Body of pancreas (tissue), 4 donors: ENCODE results near the gene MAP3K20. TPM values are rescaled to one million over a fixed set of nuclear protein-coding genes. Genes with fewer than 3 reads are reported as not detected.
A peak's percentile ranks its signal among the peaks of the same experiment; 100 is the strongest.

Experiments
- ATAC-seq: fragments of 150-250 bp; one replicate; pipeline ENCODE4 v1.9.1; 2016
- DNase-seq, 4 donors: peaks; one replicate each; pipeline ENCODE4 v3.0.0-alpha.2; 2019
- H3K27ac ChIP-seq, 4 donors: fragments of 200-600 bp; sonication (generic); 1 replicate in 3 of 4; 2 replicates in 1 of 4; pipeline versions ENCODE4 v1.5.1 to v1.6.1; 2016 to 2019; ENCODE audit warnings: mild to moderate bottlenecking in 1 of 4, mixed read lengths in 1 of 4, moderate library complexity in 1 of 4
- H3K27me3 ChIP-seq, 2 donors: fragments of 200-600 bp; sonication (generic); one replicate each; pipeline ENCODE4 v1.6.0; 2016; ENCODE audit warnings: mild to moderate bottlenecking in 1 of 2
- H3K36me3 ChIP-seq, 2 donors: fragments of 200-600 bp; sonication (generic); replicated peaks in 1 of 2; 2 replicates each; pipeline ENCODE4 v1.5.1; 2016; ENCODE audit warnings: low read depth in 2 of 2; ENCODE audit not compliant: insufficient read depth in 1 of 2
- H3K4me1 ChIP-seq: fragments of 200-600 bp; sonication (generic); one replicate; pipeline ENCODE4 v1.6.0; 2016
- H3K4me3 ChIP-seq, 2 donors: fragments of 200-600 bp; sonication (generic); 1 replicate in 1 of 2; 2 replicates in 1 of 2; pipeline ENCODE4 v1.5.1; 2016 to 2019
- H3K9me3 ChIP-seq, 3 donors: fragments of 200-600 bp; sonication (generic); 1 replicate in 2 of 3; 2 replicates in 1 of 3; pipeline ENCODE4 v1.5.1; 2016
- POLR2A ChIP-seq, 3 donors: fragments of 450-650 bp; IDR thresholded peaks; one replicate each; pipeline ENCODE4 v1.6.1; 2016; ENCODE audit warnings: antibody characterized with exemption in 3 of 3, mild to moderate bottlenecking in 2 of 3
- WGBS, 2 donors: methylation state at CpG; one replicate each; pipeline ENCODE4 v1.1.5; 2017; 5-methylcytosine and 5-hydroxymethylcytosine counted together
- intact Hi-C: fragments of 100-400 bp; cut with DNase I; formaldehyde crosslinking; loops from one replicate; pipeline ENCODE4 v1.15.1; 2023
- total RNA-seq, 2 donors: library from RNA; depleted of rRNA; stranded (reverse); fragments of >200 nt; gene quantifications; one replicate each; pipeline ENCODE4 v1.1.0, GENCODE V29; 2016
- TF ChIP-seq, protein P1 (sequence below), 7 experiments: fragments of 450-650 bp in 4 of 7; fragments of 200-600 bp in 3 of 7; sonication (generic) in 3 of 7; IDR thresholded peaks; one replicate each; pipeline ENCODE4 v1.5.1; 2016 to 2019; ENCODE audit warnings: antibody characterized with exemption in 7 of 7

Gene MAP3K20
- total RNA-seq, 2 donors from 2014 or later = 11.5 to 18.7 TPM

DNA sequence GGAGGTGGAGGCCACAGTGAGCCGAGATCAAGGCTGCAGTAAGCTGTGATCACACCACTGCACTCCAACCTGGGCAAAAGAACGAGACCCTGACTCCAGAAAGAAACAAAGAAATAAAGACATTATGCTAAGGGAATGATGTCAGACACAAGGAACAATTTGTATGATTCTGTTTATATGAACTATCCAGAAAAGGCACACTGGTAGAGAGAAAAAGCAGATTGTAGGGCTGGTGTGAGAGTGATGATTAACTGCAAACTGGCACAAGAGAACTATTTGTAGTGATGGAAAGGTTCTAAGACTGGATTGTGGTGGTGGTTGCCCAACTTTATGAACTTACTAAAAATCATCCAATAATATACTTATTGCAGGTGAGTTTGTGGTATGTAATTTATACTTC lies 106.3 kb downstream of the MAP3K20 start:
- no peaks in the 10 kb centered on the region for H3K4me1 ChIP-seq
- no peaks in the 10 kb centered on the region for H3K27me3 ChIP-seq
- WGBS, 2 donors = 96 to 100% methylated on average over 2 of the region's 2 CpGs
- DNase-seq (no peak), ATAC-seq (no peak)
- no peak overlapping the region for H3K4me3 ChIP-seq
- H3K9me3 ChIP-seq = no peaks in the 10 kb centered on the region
- no peaks in the 10 kb centered on the region for H3K36me3 ChIP-seq
- TF ChIP-seq, protein P1, sequence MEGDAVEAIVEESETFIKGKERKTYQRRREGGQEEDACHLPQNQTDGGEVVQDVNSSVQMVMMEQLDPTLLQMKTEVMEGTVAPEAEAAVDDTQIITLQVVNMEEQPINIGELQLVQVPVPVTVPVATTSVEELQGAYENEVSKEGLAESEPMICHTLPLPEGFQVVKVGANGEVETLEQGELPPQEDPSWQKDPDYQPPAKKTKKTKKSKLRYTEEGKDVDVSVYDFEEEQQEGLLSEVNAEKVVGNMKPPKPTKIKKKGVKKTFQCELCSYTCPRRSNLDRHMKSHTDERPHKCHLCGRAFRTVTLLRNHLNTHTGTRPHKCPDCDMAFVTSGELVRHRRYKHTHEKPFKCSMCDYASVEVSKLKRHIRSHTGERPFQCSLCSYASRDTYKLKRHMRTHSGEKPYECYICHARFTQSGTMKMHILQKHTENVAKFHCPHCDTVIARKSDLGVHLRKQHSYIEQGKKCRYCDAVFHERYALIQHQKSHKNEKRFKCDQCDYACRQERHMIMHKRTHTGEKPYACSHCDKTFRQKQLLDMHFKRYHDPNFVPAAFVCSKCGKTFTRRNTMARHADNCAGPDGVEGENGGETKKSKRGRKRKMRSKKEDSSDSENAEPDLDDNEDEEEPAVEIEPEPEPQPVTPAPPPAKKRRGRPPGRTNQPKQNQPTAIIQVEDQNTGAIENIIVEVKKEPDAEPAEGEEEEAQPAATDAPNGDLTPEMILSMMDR (IDR thresholded peaks at IDR 0.05) = no peak
- no peak overlapping the region for H3K27ac ChIP-seq
- intact Hi-C loops = no loop called here

DNA sequence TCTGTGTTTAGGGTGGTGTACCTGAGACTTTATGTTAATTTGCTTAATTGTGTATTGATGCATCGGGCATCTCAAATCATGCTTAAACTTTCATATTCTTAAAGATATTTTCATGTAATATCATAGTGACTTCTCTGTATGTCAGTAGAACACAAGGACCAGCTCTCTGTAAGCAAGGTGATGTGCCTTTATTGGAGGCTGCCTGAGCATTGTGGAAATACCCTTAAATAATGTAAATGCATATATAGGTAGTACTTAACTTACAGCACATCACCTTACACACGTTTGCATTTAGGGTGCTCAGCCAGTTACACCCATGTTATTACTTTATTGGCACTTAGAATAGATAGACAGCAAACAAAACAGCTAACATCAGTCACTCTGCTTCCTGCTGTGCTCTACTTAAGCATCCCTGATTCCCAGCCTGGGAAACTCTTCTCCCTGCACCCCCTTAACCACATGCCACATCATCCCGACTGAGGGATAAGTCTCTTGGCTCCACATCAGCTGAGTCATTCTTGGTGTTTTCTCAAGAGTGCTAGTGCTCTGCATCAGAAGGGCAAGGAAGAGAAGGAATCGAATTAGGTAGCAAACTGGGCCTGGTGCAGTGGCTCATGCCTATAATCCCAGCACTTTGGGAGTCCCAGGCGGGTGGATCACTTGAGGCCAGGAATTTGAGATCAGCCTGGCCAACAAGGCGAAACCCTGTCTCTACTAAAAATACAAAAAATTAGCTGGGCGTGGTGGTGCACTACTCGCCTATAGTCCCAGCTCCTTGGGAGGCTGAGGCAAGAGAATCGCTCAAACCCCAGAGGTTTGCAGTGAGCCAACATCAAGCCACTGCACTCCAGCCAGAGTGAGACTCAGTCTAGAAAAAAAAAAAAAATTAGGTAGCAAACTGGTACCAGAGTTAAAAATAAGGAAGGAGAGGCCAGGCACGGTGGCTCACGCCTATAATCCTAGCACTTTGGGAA lies 108.7 kb downstream of the MAP3K20 start:
- ATAC-seq (peak; percentile 50), DNase-seq (peak in 1 of 4 donors; percentile 38)
- H3K27me3 ChIP-seq = no peaks in the 10 kb centered on the region
- no peaks in the 10 kb centered on the region for H3K36me3 ChIP-seq
- TF ChIP-seq, protein P1 (IDR thresholded peaks at IDR 0.05) = no peak
- TF ChIP-seq POLR2A (IDR thresholded peaks at IDR 0.05) = no peak
- WGBS, 2 donors = 90 to 93% methylated on average over 11 of the region's 11 CpGs
- H3K4me1 ChIP-seq = peaks cover 14% of the 10 kb centered on the region
- no peak overlapping the region for H3K27ac ChIP-seq
- intact Hi-C loops = no loop called here
- no peaks in the 10 kb centered on the region for H3K9me3 ChIP-seq
- no peak overlapping the region for H3K4me3 ChIP-seq

DNA sequence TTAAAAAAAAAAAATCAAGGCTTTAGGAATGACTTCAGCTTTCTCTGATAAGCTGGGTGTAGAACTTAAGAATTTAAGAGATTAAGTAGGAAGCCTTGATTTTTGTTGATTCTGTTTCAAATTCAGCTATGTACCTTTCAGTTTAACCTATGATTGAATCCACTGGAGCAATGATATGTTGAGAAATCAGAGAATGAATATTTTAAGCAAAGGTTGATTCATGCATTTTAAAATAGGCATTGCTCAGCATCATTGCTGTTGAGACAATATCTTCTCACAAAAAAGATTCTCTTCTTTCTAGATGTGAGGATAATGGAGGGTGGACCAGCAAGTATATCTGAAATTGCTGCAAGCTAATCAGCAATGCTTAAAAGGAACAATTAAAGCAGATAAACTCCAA lies 109.8 kb downstream of the MAP3K20 start:
- intact Hi-C loops = no loop called here
- H3K36me3 ChIP-seq = no peaks in the 10 kb centered on the region
- TF ChIP-seq POLR2A (IDR thresholded peaks at IDR 0.05) = no peak
- TF ChIP-seq, protein P1 (IDR thresholded peaks at IDR 0.05) = no peak
- ATAC-seq = no peak
- no peak overlapping the region for H3K4me3 ChIP-seq
- peaks cover 14% of the 10 kb centered on the region for H3K4me1 ChIP-seq
- DNase-seq = no peak
- H3K27ac ChIP-seq = no peak overlapping the region
- no peaks in the 10 kb centered on the region for H3K27me3 ChIP-seq
- H3K9me3 ChIP-seq = no peaks in the 10 kb centered on the region

DNA sequence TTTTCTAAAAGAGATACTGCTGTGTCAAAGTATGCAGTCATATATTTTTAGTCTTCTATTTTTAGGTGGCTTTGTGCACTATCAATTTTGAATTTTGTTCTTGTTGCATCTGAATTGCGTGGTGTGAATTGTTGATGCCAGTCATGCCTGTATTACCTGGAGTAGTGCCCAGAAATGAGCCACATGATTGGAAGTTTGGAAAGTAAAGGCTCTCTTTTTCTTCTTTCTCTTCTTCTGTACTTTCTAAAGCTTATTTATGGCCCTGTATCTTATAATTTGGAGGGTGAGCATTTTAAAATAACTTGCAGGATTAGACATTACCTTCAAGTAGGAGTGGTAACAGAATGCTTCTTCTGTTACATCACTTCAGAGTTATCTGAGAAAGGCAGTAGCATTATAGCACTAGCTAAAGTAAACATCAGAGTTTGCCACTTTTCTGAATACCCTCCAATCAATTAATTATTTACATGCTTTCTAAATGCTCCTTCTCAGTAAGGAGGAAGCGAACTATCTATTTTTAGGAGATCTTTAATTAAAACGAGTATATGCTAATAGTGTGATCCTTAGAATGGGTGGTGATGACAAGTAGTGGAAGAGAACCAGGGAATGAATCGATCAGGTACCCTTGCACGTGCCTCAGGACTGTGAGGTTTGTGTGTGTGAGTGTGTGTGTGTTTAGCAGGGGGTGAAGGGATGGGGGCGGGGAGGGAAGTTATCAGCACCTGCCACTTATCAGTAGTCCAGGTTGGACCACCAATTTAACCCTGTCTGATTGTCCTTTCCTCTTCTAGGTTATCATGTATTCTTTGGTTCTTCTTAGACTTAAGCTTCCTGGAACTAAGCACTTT lies 112.5 kb downstream of the MAP3K20 start:
- intact Hi-C loops = no loop called here
- Histone ChIP-seq H3K27me3 (no peaks in the 10 kb centered on the region), H3K4me3 (no peak overlapping the region), H3K27ac (no peak overlapping the region), H3K36me3 (no peaks in the 10 kb centered on the region), H3K4me1 (peaks cover 14% of the 10 kb centered on the region), H3K9me3 (no peaks in the 10 kb centered on the region)
- DNase-seq (no peak), ATAC-seq (no peak)
- TF ChIP-seq POLR2A (IDR thresholded peaks at IDR 0.05) = no peak
- TF ChIP-seq, protein P1 (IDR thresholded peaks at IDR 0.05) = no peak
- 38 to 47% methylated on average over 6 of the region's 6 CpGs for WGBS, 2 donors
